H9 (cell line): ENCODE results near the gene VSIR. TPM values are rescaled to one million over a fixed set of nuclear protein-coding genes. Genes with fewer than 3 reads are reported as not detected.

ENCODE experiments used
- DNase-seq: peaks from one replicate; pipeline ENCODE4 v3.0.0-alpha.2; 2017
- H2AFZ ChIP-seq: one replicate; pipeline ENCODE4 v1.6.1; 2013; ENCODE audit warnings: mild to moderate bottlenecking, low read length, control low read depth, moderate library complexity
- H2AK5ac ChIP-seq: 2 replicates; pipeline ENCODE4 v1.6.1; 2013; ENCODE audit warnings: low read length, control low read depth, mixed read lengths; ENCODE audit not compliant: insufficient read length
- H2BK120ac ChIP-seq: one replicate; pipeline ENCODE4 v1.6.1; 2013; ENCODE audit warnings: low read depth, mild to moderate bottlenecking, low read length, control low read depth, inconsistent platforms; ENCODE audit not compliant: poor library complexity, severe bottlenecking
- H2BK12ac ChIP-seq: 2 replicates; pipeline ENCODE4 v1.6.1; 2013; ENCODE audit warnings: low read length, control low read depth, mixed read lengths, low read depth; ENCODE audit not compliant: insufficient read length
- H2BK15ac ChIP-seq: 2 replicates; pipeline ENCODE4 v1.6.1; 2013; ENCODE audit warnings: low read depth, low read length, control low read depth
- H2BK20ac ChIP-seq: one replicate; pipeline ENCODE4 v1.6.1; 2013; ENCODE audit warnings: low read depth, mild to moderate bottlenecking, low read length, control low read depth, inconsistent platforms; ENCODE audit not compliant: poor library complexity, severe bottlenecking
- H2BK5ac ChIP-seq: 2 replicates; pipeline ENCODE4 v1.6.1; 2013; ENCODE audit warnings: low read length, control low read depth, mixed read lengths; ENCODE audit not compliant: insufficient read length
- H3K14ac ChIP-seq: 2 replicates; pipeline ENCODE4 v1.6.1; 2013; ENCODE audit warnings: low read length, control low read depth; ENCODE audit not compliant: insufficient read depth
- H3K18ac ChIP-seq: 2 replicates; pipeline ENCODE4 v1.6.1; 2013; ENCODE audit warnings: low read depth, mild to moderate bottlenecking, mixed read lengths, low read length, control low read depth; ENCODE audit not compliant: insufficient read length
- H3K23ac ChIP-seq: 2 replicates; pipeline ENCODE4 v1.6.1; 2013; ENCODE audit warnings: low read length, control low read depth, mixed read lengths, low read depth; ENCODE audit not compliant: insufficient read length
- H3K23me2 ChIP-seq: 2 replicates; pipeline ENCODE4 v1.6.1; 2013; ENCODE audit warnings: low read depth, mild to moderate bottlenecking, mixed read lengths, low read length, control low read depth; ENCODE audit not compliant: insufficient read length, poor library complexity, severe bottlenecking
- H3K27ac ChIP-seq: 2 replicates; pipeline ENCODE4 v1.5.1; 2013; ENCODE audit warnings: low read length, control low read depth, mixed read lengths, low read depth; ENCODE audit not compliant: insufficient read length
- H3K27me3 ChIP-seq: 2 replicates; pipeline ENCODE4 v1.6.1; 2013; ENCODE audit warnings: low read length, control low read depth, inconsistent platforms; ENCODE audit not compliant: insufficient read depth
- H3K4ac ChIP-seq: 2 replicates; pipeline ENCODE4 v1.6.1; 2013; ENCODE audit warnings: low read depth, mild to moderate bottlenecking, control low read depth, inconsistent platforms, low read length, moderate library complexity
- H3K4me1 ChIP-seq: 2 replicates; pipeline ENCODE4 v1.6.1; 2013; ENCODE audit warnings: low read length, control low read depth, inconsistent platforms; ENCODE audit not compliant: insufficient read depth
- H3K4me2 ChIP-seq: 2 replicates; pipeline ENCODE4 v1.6.1; 2013; ENCODE audit warnings: low read length, control low read depth, mixed read lengths; ENCODE audit not compliant: insufficient read length, insufficient read depth
- H3K56ac ChIP-seq: 2 replicates; pipeline ENCODE4 v1.6.1; 2013; ENCODE audit warnings: low read depth, mild to moderate bottlenecking, mixed read lengths, low read length, control low read depth; ENCODE audit not compliant: insufficient read length
- H3K79me1 ChIP-seq: 2 replicates; pipeline ENCODE4 v1.6.1; 2013; ENCODE audit warnings: low read depth, mild to moderate bottlenecking, moderate library complexity, low read length, control low read depth, inconsistent platforms; ENCODE audit not compliant: insufficient read depth, poor library complexity, severe bottlenecking
- H3K79me2 ChIP-seq: 2 replicates; pipeline ENCODE4 v1.6.1; 2013; ENCODE audit warnings: low read length, control low read depth, inconsistent platforms; ENCODE audit not compliant: insufficient read depth
- H3K9ac ChIP-seq: 2 replicates; pipeline ENCODE4 v1.6.1; 2013; ENCODE audit warnings: low read length, control low read depth, mixed read lengths; ENCODE audit not compliant: insufficient read length; ENCODE audit errors: extremely low read depth
- H3K9me3 ChIP-seq: one replicate; pipeline ENCODE4 v1.6.1; 2013; ENCODE audit warnings: low read depth, low read length, inconsistent platforms; ENCODE audit not compliant: control insufficient read depth
- H3T11ph ChIP-seq: one replicate; pipeline ENCODE4 v1.6.1; 2013; ENCODE audit warnings: mild to moderate bottlenecking, low read length, control low read depth, inconsistent platforms
- H4K20me1 ChIP-seq: one replicate; pipeline ENCODE4 v1.6.1; 2013; ENCODE audit not compliant: control insufficient read depth, insufficient read length, insufficient read depth
- H4K5ac ChIP-seq: 2 replicates; pipeline ENCODE4 v1.6.1; 2013; ENCODE audit warnings: low read depth, mild to moderate bottlenecking, mixed read lengths, low read length, control low read depth; ENCODE audit not compliant: insufficient read length
- H4K8ac ChIP-seq: replicated peaks from 2 replicates; pipeline ENCODE4 v1.6.1; 2013; ENCODE audit warnings: low read length, control low read depth, mixed read lengths, low read depth; ENCODE audit not compliant: insufficient read length
- H4K91ac ChIP-seq: 2 replicates; pipeline ENCODE4 v1.6.1; 2013; ENCODE audit warnings: low read depth, mild to moderate bottlenecking, moderate library complexity, mixed read lengths, low read length, control low read depth; ENCODE audit not compliant: insufficient read length
- H3K27ac Mint-ChIP-seq, 3 experiments: 2 replicates in 2 of 3; 3 replicates in 1 of 3; pipeline ENCODE4 v1.8.0; 2020 to 2021; ENCODE audit warnings: mixed read lengths in 3 of 3, mild to moderate bottlenecking in 1 of 3, moderate library complexity in 1 of 3
- H3K27me3 Mint-ChIP-seq: 2 replicates; pipeline ENCODE4 v1.8.0; 2021; ENCODE audit warnings: low read depth, mild to moderate bottlenecking, moderate library complexity, mixed read lengths
- H3K36me3 Mint-ChIP-seq, 3 experiments: 2 replicates in 2 of 3; 3 replicates in 1 of 3; pipeline ENCODE4 v1.8.0; 2020 to 2021; ENCODE audit warnings: low read depth in 3 of 3, mixed read lengths in 3 of 3; ENCODE audit not compliant: insufficient read depth in 1 of 3
- H3K4me1 Mint-ChIP-seq, 2 experiments: 2 replicates each; pipeline ENCODE4 v1.8.0; 2020; ENCODE audit warnings: mixed read lengths in 2 of 2
- H3K4me3 Mint-ChIP-seq, 2 experiments: 2 replicates in 1 of 2; 3 replicates in 1 of 2; pipeline ENCODE4 v1.8.0; 2020 to 2021; ENCODE audit warnings: mild to moderate bottlenecking in 2 of 2, mixed read lengths in 2 of 2, moderate library complexity in 1 of 2
- H3K9me3 Mint-ChIP-seq, 2 experiments: 2 replicates in 1 of 2; 3 replicates in 1 of 2; pipeline ENCODE4 v1.8.0; 2020; ENCODE audit warnings: mild to moderate bottlenecking in 2 of 2, mixed read lengths in 2 of 2, moderate library complexity in 1 of 2
- CTCF ChIP-seq: fragments of 200-600 bp; sonication (generic); conservative IDR thresholded peaks from 3 replicates; pipeline ENCODE4 v1.8.0; 2021; ENCODE audit warnings: antibody characterized with exemption, mild to moderate bottlenecking
- WGBS: extraction: QIAGEN DNeasy Blood & Tissue Kit; methylation state at CpG from one replicate; pipeline ENCODE4 v1.1.7; 2013; ENCODE audit warnings: missing lambda C conversion rate, low lambda C conversion rate, mixed read lengths; ENCODE audit not compliant: insufficient read length; ENCODE audit errors: extremely low coverage; 5-methylcytosine and 5-hydroxymethylcytosine counted together
- total RNA-seq: library from RNA; stranded (reverse); gene quantifications from 2 replicates; pipeline ENCODE4 v1.2.1, GENCODE V29; 2021

Gene VSIR
- total RNA-seq, 1 experiment from 2014 or later = 0.11 TPM

GRCh38 chr10:71821909-71822763, 48.8 kb upstream of the VSIR start:
- no peak overlapping the region for H3K4ac ChIP-seq
- H4K5ac ChIP-seq = no peak overlapping the region
- no peak overlapping the region for H4K91ac ChIP-seq
- no peak overlapping the region for H3K4me2 ChIP-seq
- no peak overlapping the region for H2BK12ac ChIP-seq
- DNase-seq = no peak
- H3K56ac ChIP-seq = no peak overlapping the region
- no peak overlapping the region for H2BK5ac ChIP-seq
- Mint-ChIP-seq H3K27ac (no peak overlapping the region), H3K36me3 (peaks cover 38 to 89% (median 87%) of the 10 kb centered on the region in 3 experiments; a peak in 6 of 7 replicates), H3K4me1 (no peaks in the 10 kb centered on the region), H3K27me3 (no peaks in the 10 kb centered on the region), H3K9me3 (no peaks in the 10 kb centered on the region), H3K4me3 (no peak overlapping the region)
- peaks cover 5% of the 10 kb centered on the region; the same call in 1 of the 2 replicates for H3K4me1 ChIP-seq
- no CpG with 5 or more reads among the region's 9 CpGs for WGBS
- no peaks in the 10 kb centered on the region for H3K27me3 ChIP-seq
- no peak overlapping the region for H4K8ac ChIP-seq
- H4K20me1 ChIP-seq = no peaks in the 10 kb centered on the region
- H2BK20ac ChIP-seq = no peak overlapping the region
- no peaks in the 10 kb centered on the region for H3K23me2 ChIP-seq
- H3K9me3 ChIP-seq = no peaks in the 10 kb centered on the region
- no peak overlapping the region for H3K9ac ChIP-seq
- H3K23ac ChIP-seq = no peak overlapping the region
- TF ChIP-seq CTCF = no peak
- H3K18ac ChIP-seq = no peak overlapping the region
- H2BK15ac ChIP-seq = no peak overlapping the region
- H3K79me1 ChIP-seq = no peaks in the 10 kb centered on the region
- H2BK120ac ChIP-seq = no peak overlapping the region
- no peak overlapping the region for H2AFZ ChIP-seq
- no peaks in the 10 kb centered on the region for H3K79me2 ChIP-seq
- H2AK5ac ChIP-seq = no peak overlapping the region
- no peak overlapping the region for H3T11ph ChIP-seq
- H3K27ac ChIP-seq = no peak overlapping the region
- H3K14ac ChIP-seq = no peak overlapping the region
